Activated CD4-positive, alpha-beta T cell treated with anti-CD3 and anti-CD28 coated beads, Interleukin-2, amount 10 ng/mL, durations not matched to agents 24 days and 14 days (primary cell): ENCODE results near the gene SUSD5. TPM values are rescaled to one million over a fixed set of nuclear protein-coding genes. Genes with fewer than 3 reads are reported as not detected.
"Not testable (repeated sequence)": the region's sequence is repeated elsewhere in the genome, so short reads cannot be mapped to it uniquely, and the experiment has no call there.

Experiments
- DNase-seq: peaks from one replicate; pipeline ENCODE4 v3.0.0; 2022
- H3K27ac Mint-ChIP-seq: one replicate; pipeline ENCODE4 v1.8.0; 2022; ENCODE audit warnings: mild to moderate bottlenecking, mixed read lengths
- H3K27me3 Mint-ChIP-seq: one replicate; pipeline ENCODE4 v1.8.0; 2022; ENCODE audit warnings: mixed read lengths
- H3K36me3 Mint-ChIP-seq: one replicate; pipeline ENCODE4 v1.8.0; 2022; ENCODE audit warnings: low read depth, mild to moderate bottlenecking, mixed read lengths
- H3K4me1 Mint-ChIP-seq: one replicate; pipeline ENCODE4 v1.8.0; 2021; ENCODE audit warnings: mixed read lengths
- H3K4me3 Mint-ChIP-seq: one replicate; pipeline ENCODE4 v1.8.0; 2022; ENCODE audit warnings: mild to moderate bottlenecking, moderate library complexity, mixed read lengths
- H3K9me3 Mint-ChIP-seq: one replicate; pipeline ENCODE4 v1.8.0; 2021; ENCODE audit warnings: mixed read lengths
- intact Hi-C: fragments of 100-400 bp; cut with micrococcal nuclease; formaldehyde crosslinking; loops from one replicate; pipeline ENCODE4 v1.15.1; 2023
- total RNA-seq: library from RNA; stranded (reverse); gene quantifications from 2 replicates; pipeline ENCODE4 v1.2.3, GENCODE V29; 2022

The SUSD5 gene
- total RNA-seq, 1 donor from 2014 or later = not detected

DNA sequence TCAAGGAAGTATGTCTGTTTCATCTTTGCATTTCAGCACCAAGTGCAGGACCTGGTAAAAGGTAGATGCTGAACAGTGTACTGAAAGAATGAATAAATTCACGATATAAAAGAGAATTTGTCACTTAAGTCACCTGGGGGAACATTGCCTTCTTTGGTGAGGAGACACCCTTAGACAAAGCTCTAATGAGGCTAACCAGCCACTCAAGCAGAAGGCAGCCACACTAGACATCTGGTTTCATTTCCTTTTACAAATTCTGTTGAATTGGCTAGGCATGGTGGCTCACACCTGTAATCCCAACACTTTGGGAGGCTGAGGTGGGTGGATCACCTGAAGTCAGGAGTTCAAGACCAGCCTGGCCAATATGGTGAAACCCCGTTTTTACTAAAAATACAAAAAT lies 111.8 kb downstream of the SUSD5 start:
- intact Hi-C loops, H3K4me1 Mint-ChIP-seq, DNase-seq, H3K36me3 Mint-ChIP-seq, H3K27me3 Mint-ChIP-seq, H3K4me3 Mint-ChIP-seq, H3K27ac Mint-ChIP-seq, H3K9me3 Mint-ChIP-seq: not testable (repeated sequence)

DNA sequence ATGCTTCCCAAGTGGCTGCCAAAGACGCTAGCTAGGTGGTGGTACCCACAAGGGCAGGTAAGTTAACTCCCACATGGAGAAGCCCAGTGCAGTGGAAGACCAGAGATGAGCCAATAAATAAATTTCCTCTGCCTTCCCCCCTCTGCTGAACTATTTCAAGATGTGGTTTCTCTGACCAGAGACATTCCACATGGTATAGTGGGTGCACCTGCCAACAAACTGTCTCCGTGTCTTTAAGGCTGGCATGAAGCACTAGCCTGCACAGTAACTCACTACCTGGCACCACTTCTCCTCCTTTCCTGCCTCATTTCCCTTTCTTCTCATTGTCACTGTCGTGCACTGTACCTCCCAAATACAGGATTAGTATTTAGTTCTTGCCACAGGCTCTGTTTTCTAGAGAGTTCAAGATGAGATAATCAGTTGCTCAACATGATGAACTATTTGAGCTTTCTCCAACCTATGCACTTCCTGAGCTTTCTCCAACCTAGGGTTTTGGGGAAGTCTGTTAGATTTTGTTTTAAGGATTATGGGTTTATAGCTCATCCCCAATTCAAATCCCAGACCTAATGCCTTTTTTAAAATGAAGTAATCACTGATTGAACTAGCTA lies 113.2 kb downstream of the SUSD5 start:
- H3K4me3 Mint-ChIP-seq = no peak overlapping the region
- peaks cover 4% of the 10 kb centered on the region for H3K27me3 Mint-ChIP-seq
- H3K36me3 Mint-ChIP-seq = no peaks in the 10 kb centered on the region
- intact Hi-C loops = no loop called here
- no peak overlapping the region for H3K27ac Mint-ChIP-seq
- H3K9me3 Mint-ChIP-seq = peaks cover 6% of the 10 kb centered on the region
- DNase-seq = no peak
- H3K4me1 Mint-ChIP-seq = peaks cover 2% of the 10 kb centered on the region

GRCh38 chr3:33104803-33105202 lies 113.8 kb downstream of the SUSD5 start:
- Mint-ChIP-seq H3K9me3 (peaks cover 6% of the 10 kb centered on the region), H3K27ac (no peak overlapping the region), H3K27me3 (peaks cover 4% of the 10 kb centered on the region), H3K4me1 (peaks cover 2% of the 10 kb centered on the region), H3K4me3 (no peak overlapping the region), H3K36me3 (no peaks in the 10 kb centered on the region)
- no peak for DNase-seq
- intact Hi-C loops = no loop called here

GRCh38 chr3:33103480-33103879 lies 115.1 kb downstream of the SUSD5 start:
- no peak overlapping the region for H3K4me3 Mint-ChIP-seq
- no peak for DNase-seq
- peaks cover 2% of the 10 kb centered on the region for H3K4me1 Mint-ChIP-seq
- no peak overlapping the region for H3K27ac Mint-ChIP-seq
- peaks cover 6% of the 10 kb centered on the region for H3K9me3 Mint-ChIP-seq
- intact Hi-C loops = no loop called here
- no peaks in the 10 kb centered on the region for H3K36me3 Mint-ChIP-seq
- peaks cover 4% of the 10 kb centered on the region for H3K27me3 Mint-ChIP-seq

DNA sequence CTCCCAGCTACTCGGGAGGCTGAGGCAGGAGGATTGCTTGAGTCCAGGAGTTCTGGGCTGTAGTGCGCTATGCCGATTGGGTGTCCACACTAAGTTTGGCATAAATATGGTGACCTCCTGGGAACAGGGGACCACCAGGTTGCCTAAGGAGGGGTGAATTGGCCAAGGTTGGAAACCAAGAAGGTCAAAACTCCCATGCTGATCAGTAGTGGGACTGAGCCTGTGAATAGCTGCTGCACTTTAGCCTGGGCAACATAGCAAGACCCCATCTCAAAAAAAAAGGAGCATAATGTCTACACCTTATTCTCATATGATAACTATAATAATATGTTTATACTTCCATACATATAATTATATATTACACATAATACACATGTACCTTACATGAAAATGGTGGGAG lies 115.6 kb downstream of the SUSD5 start:
- peaks cover 4% of the 10 kb centered on the region for H3K27me3 Mint-ChIP-seq

GRCh38 chr3:33100229-33100628 lies 118.4 kb downstream of the SUSD5 start:
- Mint-ChIP-seq H3K4me1 (peaks cover 13% of the 10 kb centered on the region), H3K27ac (no peak overlapping the region), H3K4me3 (no peak overlapping the region), H3K36me3 (no peaks in the 10 kb centered on the region), H3K27me3 (peaks cover 2% of the 10 kb centered on the region), H3K9me3 (no peaks in the 10 kb centered on the region)
- no peak for DNase-seq
- intact Hi-C loops = no loop called here

More for the DNA sequence above, 115.6 kb downstream of the SUSD5 start:
- DNase-seq = no peak
- H3K4me1 Mint-ChIP-seq = peaks cover 2% of the 10 kb centered on the region
- H3K9me3 Mint-ChIP-seq = peaks cover 6% of the 10 kb centered on the region
- no peak overlapping the region for H3K4me3 Mint-ChIP-seq
- H3K36me3 Mint-ChIP-seq = no peaks in the 10 kb centered on the region
- H3K27ac Mint-ChIP-seq = no peak overlapping the region
- intact Hi-C loops = no loop called here

Other genes with a start within 250 kb of the SUSD5 start
- 47.4 and 51.4 TPM in 2 replicates for gene GLB1, start 121.7 kb downstream of the SUSD5 start, total RNA-seq
- gene TMPPE, start 121.7 kb downstream of the SUSD5 start, total RNA-seq = 14.0 and 15.5 TPM in 2 replicates
- gene CRTAP, start 104.8 kb downstream of the SUSD5 start, total RNA-seq = 33.1 and 34.2 TPM in 2 replicates
- gene FBXL2, start 58.6 kb upstream of the SUSD5 start, total RNA-seq = not detected in 2 replicates
- 72.1 and 74.1 TPM in 2 replicates for gene UBP1, start 221.6 kb upstream of the SUSD5 start, total RNA-seq